GM19468 (cell line): ENCODE measurements around the gene ACTR1A.
A peak's percentile ranks its signal among the peaks of the same experiment; 100 is the strongest.

Experiments
- ATAC-seq: cut with Tn5 transposase; IDR thresholded peaks from one replicate; pipeline ENCODE4 v1.9.1; 2021; ENCODE audit warnings: mild to moderate bottlenecking, moderate library complexity, moderate number of reproducible peaks; ENCODE audit not compliant: unreplicated experiment; ENCODE audit errors: extremely low read depth

The ACTR1A gene

GRCh38 chr10:102492344-102492939 lies 10.1 kb downstream of the ACTR1A start:
- no peak for ATAC-seq

GRCh38 chr10:102491136-102491535 lies 11.4 kb downstream of the ACTR1A start:
- no peak for ATAC-seq

- no peak for ATAC-seq
Measured at GRCh38 chr10:102485093-102485784, 17.3 kb downstream of the ACTR1A start.

- no peak for ATAC-seq
Measured at GRCh38 chr10:102484021-102484420, 18.5 kb downstream of the ACTR1A start.

GRCh38 chr10:102480396-102480795 lies 22.1 kb downstream of the ACTR1A start:
- no peak for ATAC-seq

GRCh38 chr10:102479651-102480050 lies 22.9 kb downstream of the ACTR1A start:
- ATAC-seq, result no peak

GRCh38 chr10:102476466-102477141 lies 25.9 kb downstream of the ACTR1A start:
- ATAC-seq, result no peak

GRCh38 chr10:102475451-102476040 lies 27.0 kb downstream of the ACTR1A start:
- ATAC-seq, result no peak

GRCh38 chr10:102473445-102474331 lies 28.8 kb downstream of the ACTR1A start:
- ATAC-seq, result no peak

- no peak for ATAC-seq
Measured at GRCh38 chr10:102470579-102471546, 31.6 kb downstream of the ACTR1A start.

GRCh38 chr10:102468683-102469082 lies 33.8 kb downstream of the ACTR1A start:
- ATAC-seq, result no peak

- ATAC-seq, result no peak
Measured at GRCh38 chr10:102467971-102468438, 34.5 kb downstream of the ACTR1A start.

- ATAC-seq, result no peak
Measured at GRCh38 chr10:102467318-102467717, 35.2 kb downstream of the ACTR1A start.

GRCh38 chr10:102465466-102465865 lies 37.0 kb downstream of the ACTR1A start:
- no peak for ATAC-seq

GRCh38 chr10:102463983-102464382 lies 38.5 kb downstream of the ACTR1A start:
- ATAC-seq, result no peak

GRCh38 chr10:102462512-102463054 lies 39.9 kb downstream of the ACTR1A start:
- no peak for ATAC-seq

GRCh38 chr10:102461187-102462054 lies 41.1 kb downstream of the ACTR1A start:
- ATAC-seq, result peak; percentile 77

GRCh38 chr10:102460836-102461186 lies 41.7 kb downstream of the ACTR1A start:
- ATAC-seq, result no peak
